Esophagus squamous epithelium (tissue), 5 donors: ENCODE results near the gene NR1H2. TPM values are rescaled to one million over a fixed set of nuclear protein-coding genes. Genes with fewer than 3 reads are reported as not detected.
"Not testable (repeated sequence)": the region's sequence is repeated elsewhere in the genome, so short reads cannot be mapped to it uniquely, and the experiment has no call there.

Experiments used
- DNase-seq: peaks from one replicate; lab custom pipeline; 2025; lab: John Stamatoyannopoulos, UW
- H3K27ac ChIP-seq, 4 donors: fragments of 200-600 bp; sonication (generic); one replicate each; pipeline ENCODE4 v1.5.1; 2016 to 2019; ENCODE audit warnings: mild to moderate bottlenecking in 1 of 4
- H3K27me3 ChIP-seq, 4 donors: fragments of 200-600 bp; sonication (generic); 1 replicate in 3 of 4; 2 replicates in 1 of 4; pipeline versions ENCODE4 v1.5.1 to v1.6.0; 2017 to 2021; ENCODE audit warnings: antibody characterized with exemption in 1 of 4
- H3K36me3 ChIP-seq, 3 donors: fragments of 200-600 bp; sonication (generic); one replicate each; pipeline ENCODE4 v1.5.1; 2016 to 2019
- H3K4me1 ChIP-seq, 3 donors: fragments of 200-600 bp; sonication (generic); one replicate each; pipeline ENCODE4 v1.5.1; 2017 to 2019
- H3K4me3 ChIP-seq, 4 donors: fragments of 200-600 bp; sonication (generic); 1 replicate in 3 of 4; 2 replicates in 1 of 4; pipeline ENCODE4 v1.5.1; 2016 to 2019; ENCODE audit warnings: mild to moderate bottlenecking in 2 of 4, moderate library complexity in 1 of 4
- H3K9me3 ChIP-seq, 3 donors: fragments of 200-600 bp; sonication (generic); one replicate each; pipeline ENCODE4 v1.5.1; 2016 to 2019
- CTCF ChIP-seq, 6 experiments: fragments of 450-650 bp in 4 of 6; fragments of 200-600 bp in 2 of 6; sonication (generic) in 2 of 6; IDR thresholded peaks; one replicate each; pipeline ENCODE4 v1.5.1; 2016 to 2019; ENCODE audit warnings: antibody characterized with exemption in 6 of 6, mild to moderate bottlenecking in 4 of 6, moderate library complexity in 4 of 6
- POLR2A ChIP-seq, 4 donors: fragments of 450-650 bp; IDR thresholded peaks; one replicate each; pipeline ENCODE4 v1.6.1; 2017; ENCODE audit warnings: antibody characterized with exemption in 4 of 4, mild to moderate bottlenecking in 4 of 4, moderate library complexity in 3 of 4
- WGBS, 2 donors: methylation state at CpG; one replicate each; pipeline ENCODE4 v1.1.5; 2018; 5-methylcytosine and 5-hydroxymethylcytosine counted together
- intact Hi-C: fragments of 100-400 bp; cut with DNase I; formaldehyde crosslinking; loops from one replicate; pipeline ENCODE4 v1.15.0; 2022
- total RNA-seq, 4 donors: library from RNA; depleted of rRNA; stranded (reverse); fragments of >200 nt; gene quantifications; one replicate each; pipeline ENCODE4 v1.1.0, GENCODE V29; 2016
- donor health status: DM: yes; HTN: yes; CAD: no.

The NR1H2 gene
- total RNA-seq, 4 donors from 2014 or later, result 48.6 to 84.1 (median 68.1) TPM

GRCh38 chr19:50349277-50350057 lies 26.8 kb upstream of the NR1H2 start:
- Histone ChIP-seq H3K27me3 (no peaks in the 10 kb centered on the region), H3K4me1 (peaks cover 0 to 25% (median 2%) of the 10 kb centered on the region in 3 donors), H3K27ac (peak overlapping the region in 2 of 4 donors; percentile 42 to 60), H3K36me3 (no peaks in the 10 kb centered on the region), H3K4me3 (no peak overlapping the region), H3K9me3 (peaks cover 0 to 10% (median 7%) of the 10 kb centered on the region in 3 donors)
- peak in 1 of 6 experiments; percentile 15 for TF ChIP-seq CTCF (IDR thresholded peaks at IDR 0.05)
- no peak for TF ChIP-seq POLR2A (IDR thresholded peaks at IDR 0.05)
- DNase-seq, result no peak
- WGBS, 2 donors, result 57 to 70% methylated on average over 13 to 17 of the region's 22 CpGs
- intact Hi-C loops, result no loop called here

GRCh38 chr19:50352242-50352641 lies 24.0 kb upstream of the NR1H2 start:
- WGBS, 2 donors, result 56 to 71% methylated on average over 3 to 4 of the region's 4 CpGs
- Histone ChIP-seq H3K4me3 (no peak overlapping the region), H3K4me1 (peaks cover 0 to 30% (median 2%) of the 10 kb centered on the region in 3 donors), H3K27ac (no peak overlapping the region), H3K9me3 (no peaks in the 10 kb centered on the region), H3K36me3 (no peaks in the 10 kb centered on the region), H3K27me3 (peaks cover 0 to under 1% (median 0%) of the 10 kb centered on the region in 4 donors)
- DNase-seq, result no peak
- TF ChIP-seq POLR2A (IDR thresholded peaks at IDR 0.05) (no peak), CTCF (IDR thresholded peaks at IDR 0.05) (no peak)
- intact Hi-C loops, result no loop called here

- H3K36me3 ChIP-seq, H3K9me3 ChIP-seq, H3K4me3 ChIP-seq, DNase-seq, H3K27ac ChIP-seq, intact Hi-C loops: not testable (repeated sequence)
- WGBS, 2 donors, result 92 to 100% methylated on average over 4 to 6 of the region's 7 CpGs
- Histone ChIP-seq H3K4me1 (peaks cover 0 to 42% (median 2%) of the 10 kb centered on the region in 3 donors), H3K27me3 (peaks cover 0 to 11% (median 0%) of the 10 kb centered on the region in 4 donors)
Observed at GRCh38 chr19:50353487-50353880, 22.8 kb upstream of the NR1H2 start.

GRCh38 chr19:50356691-50357177 lies 19.5 kb upstream of the NR1H2 start:
- Histone ChIP-seq H3K27ac (no peak overlapping the region), H3K4me3 (peak overlapping the region in 3 of 4 donors; percentile 40 to 62 (median 41)), H3K36me3 (no peaks in the 10 kb centered on the region), H3K27me3 (peaks cover 0 to 15% (median 0%) of the 10 kb centered on the region in 4 donors), H3K4me1 (peaks cover 0 to 25% (median 0%) of the 10 kb centered on the region in 3 donors), H3K9me3 (no peaks in the 10 kb centered on the region)
- 32 to 35% methylated on average over 13 of the region's 13 CpGs for WGBS, 2 donors
- no peak for DNase-seq
- intact Hi-C loops, result no loop called here
- TF ChIP-seq CTCF (IDR thresholded peaks at IDR 0.05), result no peak
- TF ChIP-seq POLR2A (IDR thresholded peaks at IDR 0.05), result no peak

GRCh38 chr19:50357178-50358100 lies 18.8 kb upstream of the NR1H2 start:
- Histone ChIP-seq H3K4me3 (peak overlapping the region; percentile 26 to 62 (median 40)), H3K27me3 (peaks cover 0 to 15% (median 0%) of the 10 kb centered on the region in 4 donors), H3K27ac (peak overlapping the region; percentile 60 to 87 (median 82)), H3K9me3 (no peaks in the 10 kb centered on the region), H3K4me1 (peaks cover 0 to 25% (median 0%) of the 10 kb centered on the region in 3 donors), H3K36me3 (no peaks in the 10 kb centered on the region)
- intact Hi-C loops, result no loop called here
- 12 to 22% methylated on average over 6 to 28 of the region's 54 CpGs for WGBS, 2 donors
- TF ChIP-seq CTCF (IDR thresholded peaks at IDR 0.05) (peak; percentile 85 to 95 (median 91)), POLR2A (IDR thresholded peaks at IDR 0.05) (peak in 1 of 4 donors; percentile 46)
- DNase-seq, result peak; percentile 28
